IMR-90 (cell line): ENCODE measurements around the gene ETHE1. TPM values are rescaled to one million over a fixed set of nuclear protein-coding genes. Genes with fewer than 3 reads are reported as not detected.

ENCODE experiments used
- ATAC-seq: fragments of 200-7000 bp; cut with Tn5 transposase; 2 replicates; pipeline ENCODE4 v1.9.1; 2020; ENCODE audit warnings: low read depth, mild to moderate bottlenecking, moderate library complexity
- BruUV-seq: library from RNA; stranded (reverse); fragments of 400-500 nt; replicated peaks from 2 replicates; lab custom pipeline; 2021; lab: Mats Ljungman, UMichigan
- CTCF ChIA-PET: fragments of 300-600 bp; formaldehyde crosslinking; extraction: SDS; loops from one replicate; lab custom pipeline; 2021; ENCODE audit warnings: antibody characterized with exemption; lab: Yijun Ruan, JAX
- POLR2A ChIA-PET: fragments of 300-600 bp; sonication (Branson Sonifier 250); formaldehyde crosslinking; loops from one replicate; lab custom pipeline; 2022; ENCODE audit warnings: antibody characterized with exemption; ENCODE audit not compliant: unreplicated experiment; lab: Charles Lee
- DNase-seq: peaks from one replicate; pipeline ENCODE4 v3.0.0; 2013
- H2AFZ ChIP-seq: replicated peaks from 2 replicates; pipeline ENCODE3; 2013; ENCODE audit warnings: low read length, mild to moderate bottlenecking; ENCODE audit not compliant: poor library complexity
- H2AK5ac ChIP-seq: 2 replicates; pipeline ENCODE4 v1.6.1; 2013; ENCODE audit warnings: low read depth, low read length, inconsistent platforms
- H2AK9ac ChIP-seq: replicated peaks from 2 replicates; pipeline ENCODE3; 2013; ENCODE audit warnings: mild to moderate bottlenecking, low read depth, low read length, moderate library complexity; ENCODE audit not compliant: poor library complexity
- H2BK120ac ChIP-seq: 2 replicates; pipeline ENCODE4 v1.6.1; 2013; ENCODE audit warnings: low read depth, low read length, inconsistent platforms
- H2BK15ac ChIP-seq: 3 replicates; pipeline ENCODE4 v1.6.1; 2013; ENCODE audit warnings: low read depth, low read length, inconsistent platforms
- H2BK20ac ChIP-seq: 2 replicates; pipeline ENCODE4 v1.6.1; 2013; ENCODE audit warnings: low read depth, mild to moderate bottlenecking, inconsistent platforms, low read length, moderate library complexity
- H2BK5ac ChIP-seq: 2 replicates; pipeline ENCODE4 v1.6.1; 2013; ENCODE audit warnings: mild to moderate bottlenecking, low read depth, low read length, inconsistent platforms; ENCODE audit not compliant: poor library complexity, severe bottlenecking
- H3K14ac ChIP-seq: replicated peaks from 2 replicates; pipeline ENCODE4 v1.6.1; 2013; ENCODE audit warnings: low read depth, low read length, inconsistent platforms
- H3K18ac ChIP-seq: 2 replicates; pipeline ENCODE4 v1.6.1; 2013; ENCODE audit warnings: low read depth, low read length, control low read depth
- H3K23ac ChIP-seq: 2 replicates; pipeline ENCODE4 v1.6.1; 2013; ENCODE audit warnings: low read depth, low read length, inconsistent platforms
- H3K27ac ChIP-seq: 2 replicates; pipeline ENCODE4 v1.5.1; 2013; ENCODE audit warnings: mild to moderate bottlenecking, control low read depth, low read length; ENCODE audit not compliant: insufficient read depth
- H3K27me3 ChIP-seq: 2 replicates; pipeline ENCODE4 v1.6.1; 2013; ENCODE audit warnings: low read length; ENCODE audit not compliant: control insufficient read depth, insufficient read depth
- H3K36me3 ChIP-seq: 2 replicates; pipeline ENCODE4 v1.6.1; 2013; ENCODE audit warnings: low read length, mixed read lengths; ENCODE audit not compliant: control insufficient read depth, insufficient read depth
- H3K4ac ChIP-seq: 2 replicates; pipeline ENCODE4 v1.6.1; 2013; ENCODE audit warnings: low read depth, low read length, inconsistent platforms
- H3K4me1 ChIP-seq: 2 replicates; pipeline ENCODE4 v1.6.1; 2013; ENCODE audit warnings: low read length, mixed read lengths; ENCODE audit not compliant: control insufficient read depth, insufficient read depth
- H3K4me2 ChIP-seq: 2 replicates; pipeline ENCODE4 v1.6.1; 2013; ENCODE audit warnings: low read depth, mild to moderate bottlenecking, control low read depth, low read length, moderate library complexity
- H3K4me3 ChIP-seq: 2 replicates; pipeline ENCODE4 v1.5.1; 2013; ENCODE audit warnings: low read depth, mild to moderate bottlenecking, control low read depth, low read length, moderate library complexity; ENCODE audit not compliant: insufficient read depth
- H3K56ac ChIP-seq: 2 replicates; pipeline ENCODE4 v1.6.1; 2013; ENCODE audit warnings: low read length, inconsistent platforms; ENCODE audit not compliant: insufficient read depth; ENCODE audit errors: extremely low read depth
- H3K79me1 ChIP-seq, 2 experiments: 2 replicates each; pipeline ENCODE4 v1.6.1; 2013; ENCODE audit warnings: low read length in 2 of 2, inconsistent platforms in 1 of 2, low read depth in 1 of 2
- H3K9ac ChIP-seq: 2 replicates; pipeline ENCODE4 v1.6.1; 2013; ENCODE audit warnings: low read depth, low read length, control low read depth
- H3K9me1 ChIP-seq: 2 replicates; pipeline ENCODE4 v1.6.1; 2013; ENCODE audit warnings: low read length, inconsistent platforms; ENCODE audit not compliant: insufficient read depth
- H3K9me3 ChIP-seq: 2 replicates; pipeline ENCODE4 v1.6.1; 2013; ENCODE audit warnings: low read length; ENCODE audit not compliant: control insufficient read depth, insufficient read depth
- H4K20me1 ChIP-seq: 2 replicates; pipeline ENCODE4 v1.6.1; 2013; ENCODE audit warnings: low read length, inconsistent platforms; ENCODE audit not compliant: insufficient read depth
- H4K5ac ChIP-seq: 2 replicates; pipeline ENCODE4 v1.6.1; 2013; ENCODE audit warnings: mild to moderate bottlenecking, low read depth, low read length, control low read depth
- H4K8ac ChIP-seq, 2 experiments: 2 replicates each; pipeline ENCODE4 v1.6.1; 2013; ENCODE audit warnings: low read depth in 2 of 2, low read length in 2 of 2, control low read depth in 1 of 2, inconsistent platforms in 1 of 2
- H4K91ac ChIP-seq: 2 replicates; pipeline ENCODE4 v1.6.1; 2013; ENCODE audit warnings: low read depth, low read length, inconsistent platforms; ENCODE audit not compliant: insufficient read depth
- BHLHE40 ChIP-seq: fragments of 150-350 bp; IDR thresholded peaks from 2 replicates; pipeline ENCODE4 v1.6.1; 2016; ENCODE audit warnings: mild to moderate bottlenecking, low read depth, low read length
- CEBPB ChIP-seq: IDR thresholded peaks from 2 replicates; pipeline ENCODE4 v1.6.1; 2012; ENCODE audit warnings: low read depth, low read length, improper control_type of control experiment
- FOS ChIP-seq: fragments of 150-350 bp; IDR thresholded peaks from 2 replicates; pipeline ENCODE4 v1.6.1; 2016; ENCODE audit warnings: low read depth, low read length
- MAFK ChIP-seq: IDR thresholded peaks from 2 replicates; pipeline ENCODE4 v1.6.1; 2012; ENCODE audit warnings: low read depth, low read length, improper control_type of control experiment
- MAZ ChIP-seq: IDR thresholded peaks from 2 replicates; pipeline ENCODE4 v1.6.1; 2012; ENCODE audit warnings: low read depth, mild to moderate bottlenecking, low read length, improper control_type of control experiment, moderate library complexity, borderline replicate concordance
- NFE2L2 ChIP-seq: fragments of 150-350 bp; IDR thresholded peaks from 2 replicates; pipeline ENCODE4 v1.6.1; 2016; ENCODE audit warnings: low read depth, mild to moderate bottlenecking, low read length
- POLR2A ChIP-seq: IDR thresholded peaks from 2 replicates; pipeline ENCODE4 v1.6.1; 2012; ENCODE audit warnings: mild to moderate bottlenecking, low read depth, low read length
- RFX5 ChIP-seq: IDR thresholded peaks from 2 replicates; pipeline ENCODE4 v1.8.0; 2012; ENCODE audit warnings: low read depth, mild to moderate bottlenecking, low read length, moderate library complexity
- WGBS, 2 experiments: methylation state at CpG; one replicate each; pipeline versions ENCODE4 v1.1.5 to v1.1.7; 2013; ENCODE audit warnings: missing lambda C conversion rate in 2 of 2; ENCODE audit not compliant: insufficient read length in 1 of 2; ENCODE audit errors: extremely low coverage in 2 of 2; 5-methylcytosine and 5-hydroxymethylcytosine counted together
- dilution Hi-C: fragments of 300-500 bp; cut with HindIII; formaldehyde crosslinking; loops from one replicate; pipeline ENCODE4 v1.14.3; 2018; ENCODE audit warnings: low sequenced_read_pairs; ENCODE audit not compliant: unreplicated experiment
- in situ Hi-C: fragments of 300-500 bp; cut with MboI; formaldehyde crosslinking; loops from 3 replicates; pipeline ENCODE4 v1.14.3; 2019; ENCODE audit warnings: low sequenced_read_pairs, inconsistent platforms, mixed read lengths
- intact Hi-C: fragments of 100-400 bp; cut with micrococcal nuclease; formaldehyde crosslinking; loops from 2 replicates; pipeline ENCODE4 v1.10.0; 2022
- polyA plus RNA-seq, 3 experiments: library from polyadenylated mRNA; depleted of rRNA; stranded (reverse); fragments of >200 nt; gene quantifications; 2 replicates each; pipeline ENCODE4 v1.2.3, GENCODE V29; 2012; ENCODE audit warnings: low replicate concordance in 1 of 3
- total RNA-seq: library from RNA; depleted of rRNA; stranded (reverse); fragments of >200 nt; gene quantifications from 2 replicates; pipeline ENCODE4 v1.2.3, GENCODE V29; 2012
- TF ChIP-seq, protein P1 (sequence below): fragments of 150-350 bp; IDR thresholded peaks from 2 replicates; pipeline ENCODE4 v1.6.1; 2016; ENCODE audit warnings: low read depth, mild to moderate bottlenecking, low read length, moderate library complexity, borderline replicate concordance

Gene ETHE1
- total and polyA plus RNA-seq, 2 of the 4 experiments (the other 2 are of a cell fraction) = 161 to 233 TPM

GRCh38 chr19:43503501-43504425, 23.2 kb downstream of the ETHE1 start (continued):
- TF ChIP-seq, protein P1, sequence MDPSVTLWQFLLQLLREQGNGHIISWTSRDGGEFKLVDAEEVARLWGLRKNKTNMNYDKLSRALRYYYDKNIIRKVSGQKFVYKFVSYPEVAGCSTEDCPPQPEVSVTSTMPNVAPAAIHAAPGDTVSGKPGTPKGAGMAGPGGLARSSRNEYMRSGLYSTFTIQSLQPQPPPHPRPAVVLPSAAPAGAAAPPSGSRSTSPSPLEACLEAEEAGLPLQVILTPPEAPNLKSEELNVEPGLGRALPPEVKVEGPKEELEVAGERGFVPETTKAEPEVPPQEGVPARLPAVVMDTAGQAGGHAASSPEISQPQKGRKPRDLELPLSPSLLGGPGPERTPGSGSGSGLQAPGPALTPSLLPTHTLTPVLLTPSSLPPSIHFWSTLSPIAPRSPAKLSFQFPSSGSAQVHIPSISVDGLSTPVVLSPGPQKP = no peak

DNA sequence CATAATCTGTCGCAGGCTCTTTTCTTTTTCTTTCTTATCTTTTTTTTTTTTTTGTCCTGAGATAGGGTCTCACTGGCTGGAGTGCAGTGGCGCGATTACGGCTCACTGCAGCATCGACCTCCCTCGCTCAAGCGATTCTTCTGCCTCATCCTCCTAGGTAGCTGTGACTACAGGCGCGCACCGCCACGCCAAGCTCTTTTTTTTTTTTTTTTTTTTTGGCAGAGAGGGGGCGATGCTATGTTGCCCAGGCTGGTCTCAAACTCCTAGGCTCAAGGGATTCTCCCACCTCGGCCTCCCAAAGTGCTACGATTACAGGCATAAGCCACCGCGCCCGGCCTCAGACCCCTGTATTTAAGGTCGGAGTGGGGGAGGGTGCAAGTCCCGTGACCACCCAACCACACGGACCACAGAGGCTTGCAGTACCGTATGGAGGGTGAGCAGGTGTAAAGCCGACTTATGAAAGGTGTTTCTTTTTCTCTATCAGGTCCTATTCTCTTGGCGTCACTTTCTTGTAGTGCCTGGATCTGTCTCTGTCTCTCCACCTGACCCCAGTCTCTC, 24.5 kb downstream of the ETHE1 start:
- no peak overlapping the region for H2BK5ac ChIP-seq
- CTCF ChIA-PET = interaction anchor here (0.6 to 1.3 kb wide), 2 partner anchors 13 to 55 kb away, joined by 3 to 4 read pairs; no protein-coding TSS in a partner anchor
- no peak overlapping the region for H3K4me3 ChIP-seq

More for the DNA sequence above, 24.5 kb downstream of the ETHE1 start:
- no peak overlapping the region for H2AK5ac ChIP-seq
- peaks cover 4% of the 10 kb centered on the region; the same call in 1 of the 2 replicates for H3K4me1 ChIP-seq
- H4K20me1 ChIP-seq = no peaks in the 10 kb centered on the region; the same call in 1 of the 2 replicates
- H2AK9ac ChIP-seq = no peak overlapping the region
- no peak for ATAC-seq
- no peaks in the 10 kb centered on the region for H3K27me3 ChIP-seq
- dilution Hi-C loops = no loop called here
- peaks cover 0 to 11% of the 10 kb centered on the region in 2 experiments; a peak in 3 of 4 replicates for H3K79me1 ChIP-seq
- no peak overlapping the region; a peak in 1 of 4 replicates for H4K8ac ChIP-seq
- no peaks in the 10 kb centered on the region for H3K9me3 ChIP-seq
- H3K9ac ChIP-seq = 0 out of 2 replicates have a peak overlapping the region, but pooled peaks have one; percentile 89
- in situ Hi-C loops = no loop called here
- H2BK15ac ChIP-seq = no peak overlapping the region
- BruUV-seq = no TSS peak
- H4K91ac ChIP-seq = no peak overlapping the region
- no peak overlapping the region for H3K14ac ChIP-seq
- peak overlapping the region; percentile 76; the same call in 1 of the 2 replicates for H3K4me2 ChIP-seq
- peaks cover 5% of the 10 kb centered on the region; the same call in 1 of the 2 replicates for H3K36me3 ChIP-seq
- DNase-seq = no peak
- no peak overlapping the region for H2BK20ac ChIP-seq
- no peak overlapping the region for H3K4ac ChIP-seq
- H2AFZ ChIP-seq = no peak overlapping the region
- no peak overlapping the region; the same call in 1 of the 2 replicates for H3K23ac ChIP-seq
- H3K18ac ChIP-seq = no peak overlapping the region
- H2BK120ac ChIP-seq = no peak overlapping the region
- H3K56ac ChIP-seq = no peak overlapping the region
- intact Hi-C loops = no loop called here
- WGBS, 2 experiments = 89% methylated on average over 5 of the region's 23 CpGs; no CpG with 5 or more reads in 1 of the 2 experiments
- no peak for TF ChIP-seq BHLHE40
- TF ChIP-seq CEBPB = no peak
- no peak for TF ChIP-seq FOS
- TF ChIP-seq MAZ = no peak
- TF ChIP-seq POLR2A = no peak
- TF ChIP-seq MAFK = no peak
- no peak for TF ChIP-seq NFE2L2
- no peak for TF ChIP-seq RFX5
- POLR2A ChIA-PET = interaction anchor here (0.5 kb wide), 1 partner anchor 66 kb away, joined by 4 read pairs; no protein-coding TSS in a partner anchor
- H4K5ac ChIP-seq = no peak overlapping the region
- H3K9me1 ChIP-seq = no peaks in the 10 kb centered on the region
- H3K27ac ChIP-seq = no peak overlapping the region
